Measurements from ENCODE around the gene FCN3.

FCN3 gene

GRCh38 chr1:27357281-27358037, 17.2 kb downstream of the FCN3 start:
- DNase-seq = peak; percentile 88

GRCh38 chr1:27356619-27357280, 17.9 kb downstream of the FCN3 start:
- DNase-seq = no peak

GRCh38 chr1:27356277-27356618, 18.4 kb downstream of the FCN3 start:
- no peak for DNase-seq

- no peak for DNase-seq
Measured at GRCh38 chr1:27355683-27356082, 18.9 kb downstream of the FCN3 start.

- DNase-seq = no peak
Measured at GRCh38 chr1:27353629-27354028, 21.0 kb downstream of the FCN3 start.

- no peak for DNase-seq
Measured at GRCh38 chr1:27353166-27353565, 21.5 kb downstream of the FCN3 start.

- DNase-seq = no peak
Measured at GRCh38 chr1:27351541-27352107, 23.0 kb downstream of the FCN3 start.

- no peak for DNase-seq
Measured at GRCh38 chr1:27350663-27351540, 23.7 kb downstream of the FCN3 start.

- peak; percentile 80 for DNase-seq
Measured at GRCh38 chr1:27349784-27350662, 24.6 kb downstream of the FCN3 start.

GRCh38 chr1:27348861-27349783, 25.5 kb downstream of the FCN3 start:
- DNase-seq = no peak

GRCh38 chr1:27346991-27347624, 27.5 kb downstream of the FCN3 start:
- DNase-seq = no peak

GRCh38 chr1:27346357-27346756, 28.3 kb downstream of the FCN3 start:
- no peak for DNase-seq

GRCh38 chr1:27345272-27345671, 29.4 kb downstream of the FCN3 start:
- no peak for DNase-seq

GRCh38 chr1:27343639-27344025, 31.0 kb downstream of the FCN3 start:
- DNase-seq = no peak

GRCh38 chr1:27342778-27343638, 31.6 kb downstream of the FCN3 start:
- DNase-seq = no peak

- DNase-seq = no peak
Measured at GRCh38 chr1:27342391-27342777, 32.2 kb downstream of the FCN3 start.

GRCh38 chr1:27341525-27342252, 32.9 kb downstream of the FCN3 start, which contains the start of gene SYTL1:
TSS of gene SYTL1 (plus strand) at chr1:27342022. CDS start at chr1:27345335, 3,313 bp downstream.
- DNase-seq = no peak

- no peak for DNase-seq
Measured at GRCh38 chr1:27339213-27339612, 35.4 kb downstream of the FCN3 start.

GRCh38 chr1:27338751-27339150, 35.9 kb downstream of the FCN3 start:
- no peak for DNase-seq
